AG09319 (cell line): ENCODE results near the gene HMGN2.

Source experiments
- DNase-seq: peaks from one replicate; pipeline ENCODE4 v3.0.0-alpha.2; 2010; ENCODE audit warnings: low read depth; ENCODE audit errors: extremely low read depth
- TF ChIP-seq, protein P1 (sequence below): IDR thresholded peaks from 2 replicates; pipeline ENCODE4 v1.5.1; 2011; ENCODE audit warnings: low read depth, mild to moderate bottlenecking, inconsistent platforms, low read length, moderate library complexity

The HMGN2 gene

DNA sequence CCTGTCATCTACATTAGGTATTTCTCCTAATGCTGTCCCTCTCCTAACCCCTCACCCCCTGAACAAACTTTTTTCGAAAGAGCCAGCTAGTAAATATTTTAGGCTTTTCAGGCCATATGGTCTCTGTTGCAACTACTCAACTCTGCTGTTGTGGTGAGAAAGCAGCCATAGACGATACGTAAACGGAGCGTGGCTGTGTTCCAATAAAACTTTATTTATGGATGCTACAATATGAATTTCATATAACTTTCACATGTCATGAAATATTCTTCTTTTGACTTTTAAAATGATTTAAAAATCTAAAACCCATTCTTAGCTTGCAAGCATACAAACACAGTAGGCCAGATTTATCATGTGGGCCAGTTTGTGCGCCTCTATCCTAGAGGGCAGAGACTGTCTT, 46.1 kb downstream of the HMGN2 start:
- TF ChIP-seq, protein P1, sequence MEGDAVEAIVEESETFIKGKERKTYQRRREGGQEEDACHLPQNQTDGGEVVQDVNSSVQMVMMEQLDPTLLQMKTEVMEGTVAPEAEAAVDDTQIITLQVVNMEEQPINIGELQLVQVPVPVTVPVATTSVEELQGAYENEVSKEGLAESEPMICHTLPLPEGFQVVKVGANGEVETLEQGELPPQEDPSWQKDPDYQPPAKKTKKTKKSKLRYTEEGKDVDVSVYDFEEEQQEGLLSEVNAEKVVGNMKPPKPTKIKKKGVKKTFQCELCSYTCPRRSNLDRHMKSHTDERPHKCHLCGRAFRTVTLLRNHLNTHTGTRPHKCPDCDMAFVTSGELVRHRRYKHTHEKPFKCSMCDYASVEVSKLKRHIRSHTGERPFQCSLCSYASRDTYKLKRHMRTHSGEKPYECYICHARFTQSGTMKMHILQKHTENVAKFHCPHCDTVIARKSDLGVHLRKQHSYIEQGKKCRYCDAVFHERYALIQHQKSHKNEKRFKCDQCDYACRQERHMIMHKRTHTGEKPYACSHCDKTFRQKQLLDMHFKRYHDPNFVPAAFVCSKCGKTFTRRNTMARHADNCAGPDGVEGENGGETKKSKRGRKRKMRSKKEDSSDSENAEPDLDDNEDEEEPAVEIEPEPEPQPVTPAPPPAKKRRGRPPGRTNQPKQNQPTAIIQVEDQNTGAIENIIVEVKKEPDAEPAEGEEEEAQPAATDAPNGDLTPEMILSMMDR, result no peak
- no peak for DNase-seq

DNA sequence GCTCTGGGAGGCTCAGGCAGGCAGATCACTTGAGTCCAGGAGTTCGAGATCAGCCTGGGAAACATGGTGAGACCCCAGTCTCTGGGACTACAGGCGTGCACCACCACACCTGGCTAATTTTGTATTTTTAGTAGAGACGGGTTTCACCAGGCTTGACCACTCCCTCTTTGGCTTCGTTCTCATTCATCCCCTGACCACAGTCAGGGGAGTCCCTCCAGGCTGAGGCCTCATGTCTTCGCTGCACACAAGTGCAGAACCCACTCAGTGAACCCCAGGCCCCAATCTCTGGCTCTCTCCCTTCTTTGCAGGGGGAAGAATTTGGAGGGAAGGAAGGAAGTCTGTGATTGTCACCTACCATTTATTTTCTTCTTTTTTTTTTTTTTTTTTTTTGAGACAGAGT, 48.1 kb downstream of the HMGN2 start:
- TF ChIP-seq, protein P1, result no peak
- DNase-seq, result no peak

- TF ChIP-seq, protein P1, result no peak
- no peak for DNase-seq
Measured at GRCh38 chr1:26521669-26522030, 49.4 kb downstream of the HMGN2 start.

DNA sequence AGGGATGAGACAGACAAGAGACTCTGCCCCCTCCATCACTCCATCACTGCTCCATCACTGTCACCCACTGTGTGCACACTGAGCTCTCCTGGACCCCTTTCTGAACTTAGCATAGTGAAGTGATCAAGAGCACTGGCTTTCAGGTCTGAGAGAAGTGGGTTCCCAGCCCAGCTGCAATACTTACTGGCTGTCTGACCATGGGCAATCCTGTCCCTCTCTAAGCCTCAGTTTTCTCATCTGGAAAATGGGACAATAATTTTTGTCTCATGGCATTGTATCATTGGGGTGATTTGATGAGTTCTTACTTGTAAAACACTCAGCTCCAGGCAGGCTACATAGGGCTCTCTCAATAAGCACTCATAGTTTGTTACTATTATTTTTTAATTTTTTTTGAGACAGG, 49.8 kb downstream of the HMGN2 start:
- TF ChIP-seq, protein P1, result no peak
- DNase-seq, result no peak

- TF ChIP-seq, protein P1, result no peak
- DNase-seq, result no peak
Measured at GRCh38 chr1:26524181-26524580, 51.9 kb downstream of the HMGN2 start.
